ENCODE data around the gene CA5A.
A peak's percentile ranks its signal among the peaks of the same experiment; 100 is the strongest.
"Not testable (repeated sequence)": the region's sequence is repeated elsewhere in the genome, so short reads cannot be mapped to it uniquely, and the experiment has no call there.

The CA5A gene

GRCh38 chr16:87862597-87863326, 73.6 kb downstream of the CA5A start:
- DNase-seq, result peak; percentile 1

GRCh38 chr16:87861300-87862099, 74.8 kb downstream of the CA5A start:
- peak; percentile 1 for DNase-seq

GRCh38 chr16:87860553-87861299, 75.6 kb downstream of the CA5A start:
- no peak for DNase-seq

GRCh38 chr16:87858151-87858993, 78.0 kb downstream of the CA5A start:
- DNase-seq, result not testable (repeated sequence)

- no peak for DNase-seq
Measured at GRCh38 chr16:87856791-87857228, 79.5 kb downstream of the CA5A start.

GRCh38 chr16:87855852-87856715, 80.2 kb downstream of the CA5A start:
- DNase-seq, result peak; percentile 44

- DNase-seq, result no peak
Measured at GRCh38 chr16:87854907-87855683, 81.2 kb downstream of the CA5A start.

GRCh38 chr16:87854053-87854906, 82.0 kb downstream of the CA5A start:
- no peak for DNase-seq

- DNase-seq, result peak; percentile 94
Measured at GRCh38 chr16:87853411-87854052, 82.8 kb downstream of the CA5A start.

GRCh38 chr16:87851601-87852000, 84.7 kb downstream of the CA5A start:
- no peak for DNase-seq

- DNase-seq, result no peak
Measured at GRCh38 chr16:87851141-87851587, 85.2 kb downstream of the CA5A start.

GRCh38 chr16:87850009-87851006, 86.0 kb downstream of the CA5A start:
- DNase-seq, result peak; percentile 85

GRCh38 chr16:87849419-87850008, 86.8 kb downstream of the CA5A start:
- no peak for DNase-seq

- no peak for DNase-seq
Measured at GRCh38 chr16:87848676-87849345, 87.5 kb downstream of the CA5A start.

GRCh38 chr16:87847785-87848675, 88.3 kb downstream of the CA5A start:
- no peak for DNase-seq

GRCh38 chr16:87847467-87847784, 88.9 kb downstream of the CA5A start:
- no peak for DNase-seq
